C4-2B (cell line): Measurements from ENCODE around the gene CACNA1G.

Experiments
- H3K27ac ChIP-seq: fragments of 450-650 bp; 2 replicates; pipeline ENCODE4 v1.5.1; 2017
- CTCF ChIP-seq: fragments of 450-650 bp; conservative IDR thresholded peaks from 2 replicates; pipeline ENCODE4 v1.5.1; 2017; ENCODE audit warnings: mild to moderate bottlenecking
- ZFX ChIP-seq: fragments of 450-650 bp; IDR thresholded peaks from 2 replicates; pipeline ENCODE4 v1.6.1; 2017

Gene CACNA1G

GRCh38 chr17:50527155-50527762 is 33.3 kb upstream of the CACNA1G start:
- H3K27ac ChIP-seq = no peak overlapping the region
- TF ChIP-seq CTCF (no peak), ZFX (no peak)

GRCh38 chr17:50527949-50528474 is 32.5 kb upstream of the CACNA1G start:
- no peak overlapping the region for H3K27ac ChIP-seq
- TF ChIP-seq CTCF (no peak), ZFX (no peak)

GRCh38 chr17:50529849-50530248 is 30.7 kb upstream of the CACNA1G start:
- TF ChIP-seq ZFX (no peak), CTCF (no peak)
- no peak overlapping the region for H3K27ac ChIP-seq

GRCh38 chr17:50531428-50532025 is 29.0 kb upstream of the CACNA1G start:
- TF ChIP-seq ZFX (no peak), CTCF (no peak)
- peak overlapping the region; percentile 100 for H3K27ac ChIP-seq

- H3K27ac ChIP-seq = peak within 1 kb of the TSS; percentile 100
- no peak for TF ChIP-seq CTCF
- TF ChIP-seq ZFX = no peak
Measured at GRCh38 chr17:50532452-50533024, 28.0 kb upstream of the CACNA1G start, which contains the start of gene EPN3. EPN3 (plus strand) TSS chr17:50532735; CDS start chr17:50536557, 3,822 bp downstream.

GRCh38 chr17:50533185-50533584 is 27.3 kb upstream of the CACNA1G start:
- peak overlapping the region; percentile 100 for H3K27ac ChIP-seq
- TF ChIP-seq ZFX (no peak), CTCF (no peak)

- peak overlapping the region; percentile 100 for H3K27ac ChIP-seq
- no peak for TF ChIP-seq CTCF
- no peak for TF ChIP-seq ZFX
Measured at GRCh38 chr17:50533720-50534148, 26.8 kb upstream of the CACNA1G start.
